ENCODE results near the gene CRMP1.

The CRMP1 gene

DNA sequence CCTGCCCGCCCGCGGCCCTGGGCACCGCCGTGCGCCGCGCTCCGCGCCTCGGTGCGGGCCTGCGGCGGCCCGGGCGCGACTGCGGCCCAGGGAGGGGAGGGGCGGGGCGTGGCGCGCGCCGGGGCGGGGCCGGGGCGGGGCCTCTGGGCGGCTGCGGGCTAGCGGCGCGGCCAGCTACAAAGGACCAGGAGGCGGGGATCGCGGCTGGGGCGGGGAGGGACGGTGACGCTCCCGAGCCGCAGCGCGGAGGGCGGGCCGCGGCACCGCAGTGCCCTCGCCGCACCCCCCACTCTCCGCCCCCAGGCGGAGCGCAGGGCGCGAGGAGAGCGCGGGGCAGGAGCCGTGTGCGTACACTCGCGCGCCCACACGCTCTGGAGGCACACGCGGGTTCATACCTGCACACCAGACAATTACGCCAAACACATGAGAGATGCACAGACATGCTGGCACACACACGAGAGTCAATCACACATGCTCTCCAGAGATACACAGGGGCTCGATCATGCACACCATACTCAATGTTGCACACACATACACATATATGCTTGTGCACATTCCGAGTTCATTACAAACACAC lies at the start of gene CRMP1:
Gene CRMP1, minus strand, starts transcription at position 83 of the 577 bp plus-strand sequence. CDS start 117 bp downstream, outside the sequence.
- DNase-seq (ENCODE audit: low spot score): peak; percentile 68

DNA sequence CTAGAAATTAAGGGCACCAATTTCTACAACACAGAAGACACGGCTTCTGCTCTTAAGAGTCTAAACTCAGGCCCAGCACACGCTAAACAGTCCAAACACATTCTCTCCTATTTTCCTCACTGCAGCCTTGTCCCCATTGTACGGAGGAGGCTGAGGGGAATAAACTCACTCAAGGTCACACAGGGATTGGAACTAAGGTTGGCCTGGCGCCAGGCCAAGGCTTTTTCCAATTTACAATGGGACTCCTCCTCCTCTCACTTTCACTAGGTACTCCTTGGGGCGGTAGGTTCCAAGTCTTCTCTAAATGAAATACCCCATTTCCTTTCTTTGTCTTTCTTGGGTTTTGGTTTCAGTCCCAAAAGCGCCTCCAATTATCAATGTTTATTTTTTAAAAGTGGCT lies 48.7 kb upstream of the CRMP1 start:
- DNase-seq (ENCODE audit: low spot score): no peak

DNA sequence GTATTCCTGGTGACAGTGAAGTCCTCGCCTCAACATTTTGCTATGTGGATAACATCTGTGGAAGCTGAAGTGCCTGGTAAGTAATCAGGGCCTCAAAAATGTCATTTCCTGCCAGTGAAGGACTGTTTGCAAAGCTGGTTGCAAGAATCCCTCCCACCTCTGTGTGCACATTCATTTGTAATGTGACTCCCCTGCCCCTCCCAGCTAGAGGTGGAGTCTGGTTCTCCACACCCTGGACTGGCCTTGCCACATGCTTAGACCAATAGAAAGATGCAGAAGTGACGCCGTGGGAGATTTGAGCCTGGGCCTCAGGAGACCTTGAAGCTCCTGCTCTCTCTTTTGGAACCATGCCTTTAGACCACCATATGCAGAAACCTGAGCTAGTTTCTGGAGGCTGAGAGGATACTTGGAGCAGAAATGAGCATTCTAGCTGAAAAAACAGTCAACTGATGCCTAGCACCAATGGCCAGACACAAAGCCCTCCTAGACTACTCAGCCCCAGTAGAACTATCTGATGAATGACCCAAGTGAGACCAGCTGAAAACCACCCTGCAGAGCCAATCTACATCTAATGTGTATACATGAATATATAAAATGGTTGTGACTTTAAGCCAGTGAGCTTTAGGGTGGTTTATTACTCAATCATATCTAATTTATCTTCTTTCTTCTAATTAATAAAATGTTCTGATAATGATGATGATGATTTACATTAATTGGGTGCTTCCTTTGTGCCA lies 47.8 kb upstream of the CRMP1 start:
- no peak for DNase-seq (ENCODE audit: low spot score)

DNA sequence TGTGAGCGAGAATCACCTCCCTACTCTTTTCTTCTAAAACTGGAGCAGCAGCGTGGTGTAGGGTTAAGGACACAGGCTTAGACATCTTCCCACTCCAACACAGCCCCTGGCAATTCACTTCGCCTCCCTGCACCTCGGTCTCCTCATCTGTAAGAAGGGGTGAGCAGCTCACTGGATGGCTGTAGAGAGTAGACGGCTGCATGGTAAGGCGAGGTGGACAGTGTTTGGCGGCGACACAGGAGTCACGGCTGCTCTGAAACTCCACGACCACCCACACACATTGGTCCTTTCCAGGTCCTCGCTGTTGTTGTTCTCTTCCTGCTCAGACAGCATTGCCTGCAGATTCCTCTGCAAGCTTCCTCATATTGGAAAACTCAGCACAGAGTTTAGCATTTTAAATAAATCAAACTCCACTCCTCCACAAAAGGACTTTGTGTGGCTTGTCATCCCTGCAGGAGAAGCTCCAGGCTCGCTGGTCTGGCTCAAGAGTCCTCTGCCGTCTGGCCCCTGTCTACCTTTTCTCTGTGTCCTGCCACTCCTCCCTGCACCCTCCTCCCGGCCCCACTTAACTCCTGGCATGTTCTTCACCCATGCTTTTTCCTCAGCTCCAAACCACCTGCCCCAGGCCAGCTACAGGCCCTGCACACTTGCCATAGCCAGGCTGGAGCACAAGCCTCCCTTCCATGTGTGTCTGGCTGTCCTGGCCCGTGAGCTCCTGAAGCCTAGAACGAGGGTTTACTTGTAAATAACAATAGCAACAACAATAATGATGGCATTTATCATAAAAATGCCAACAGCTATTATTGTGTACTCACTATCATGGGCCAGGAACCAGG lies 41.3 kb upstream of the CRMP1 start:
- DNase-seq (ENCODE audit: low spot score): no peak

DNA sequence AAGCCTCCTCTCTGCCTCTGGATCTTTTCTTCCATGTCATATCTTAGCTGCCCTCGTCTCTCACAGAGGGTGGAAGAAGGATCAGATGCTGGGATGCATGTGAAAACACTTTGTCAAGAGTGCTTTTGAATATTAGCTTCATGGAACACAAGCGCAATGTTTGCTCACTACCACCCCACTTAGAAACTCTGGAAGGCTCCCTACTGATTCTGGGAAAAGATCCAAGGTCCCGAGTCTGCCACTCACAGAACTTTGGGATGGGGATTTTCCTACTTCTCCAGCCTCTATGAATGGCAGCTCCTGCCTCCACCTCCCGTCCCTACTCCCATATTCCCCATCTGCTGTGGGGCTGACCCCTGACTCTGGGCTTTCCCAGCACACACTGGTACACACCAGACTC lies 40.2 kb upstream of the CRMP1 start:
- DNase-seq (ENCODE audit: low spot score): no peak

DNA sequence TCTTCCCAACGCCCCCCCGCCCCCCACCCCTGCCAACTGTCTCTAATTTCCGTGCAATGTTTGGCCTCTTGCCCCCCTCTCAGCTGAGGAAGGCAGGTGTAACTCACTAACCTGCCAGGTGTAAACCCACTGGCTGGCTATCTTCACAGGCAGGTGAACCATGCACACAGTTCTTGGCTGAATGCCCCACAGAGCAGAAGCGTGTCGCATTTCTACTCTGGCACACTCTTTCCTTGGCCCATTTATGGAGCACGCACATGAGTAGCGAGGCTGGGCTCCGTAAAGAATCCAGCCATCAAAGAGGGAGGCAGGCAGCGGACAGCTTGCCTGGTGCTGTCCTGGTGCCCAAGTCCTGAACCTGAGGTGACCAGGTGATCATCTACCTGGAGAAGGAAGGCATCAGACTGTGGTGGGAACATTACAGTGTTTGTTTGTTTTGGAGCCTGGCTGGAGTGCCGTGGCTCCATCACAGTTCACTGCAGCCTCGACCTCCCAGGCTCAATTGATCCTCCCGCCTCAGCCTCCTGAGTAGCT lies 39.2 kb upstream of the CRMP1 start:
- DNase-seq (ENCODE audit: low spot score): no peak

DNA sequence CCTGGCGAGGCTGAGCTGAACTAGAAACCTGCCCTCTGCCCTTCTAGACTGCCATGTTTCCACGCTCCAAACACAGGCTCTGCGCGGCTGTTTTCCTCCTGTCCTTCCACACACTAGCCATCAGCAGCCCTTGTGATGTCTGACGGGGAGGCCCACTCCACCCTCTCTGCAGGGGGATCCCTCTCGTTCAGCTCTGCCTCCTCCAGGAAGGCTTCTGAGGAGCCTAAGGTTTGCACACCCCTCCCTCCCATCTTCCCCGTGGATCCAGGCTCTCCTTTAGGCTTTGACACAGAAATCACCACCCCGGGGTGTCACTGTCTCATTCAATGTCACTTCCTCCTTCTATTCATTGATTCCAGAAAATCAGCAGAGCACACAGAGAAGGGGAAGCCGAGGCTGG lies 38.6 kb upstream of the CRMP1 start:
- no peak for DNase-seq (ENCODE audit: low spot score)

DNA sequence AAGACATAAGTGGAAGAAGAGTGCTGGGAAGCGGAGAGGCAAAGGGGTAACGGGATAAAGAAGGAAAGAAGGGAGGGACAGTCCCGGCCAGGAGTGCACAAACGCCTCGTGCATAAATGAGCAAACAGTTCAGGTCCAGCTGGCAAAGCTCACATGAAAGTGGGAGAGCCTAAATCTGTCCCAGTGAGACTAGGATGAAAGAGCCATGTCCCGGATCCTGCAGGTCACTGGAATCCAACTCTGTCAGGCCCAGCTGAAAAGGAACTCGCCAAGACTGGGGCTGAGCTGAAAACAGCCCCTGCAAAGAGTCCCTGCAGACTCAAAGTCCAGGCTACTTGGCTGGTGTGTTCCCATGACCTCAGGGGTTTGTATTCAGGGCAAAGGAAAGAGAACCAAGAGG lies 38.0 kb upstream of the CRMP1 start:
- no peak for DNase-seq (ENCODE audit: low spot score)

DNA sequence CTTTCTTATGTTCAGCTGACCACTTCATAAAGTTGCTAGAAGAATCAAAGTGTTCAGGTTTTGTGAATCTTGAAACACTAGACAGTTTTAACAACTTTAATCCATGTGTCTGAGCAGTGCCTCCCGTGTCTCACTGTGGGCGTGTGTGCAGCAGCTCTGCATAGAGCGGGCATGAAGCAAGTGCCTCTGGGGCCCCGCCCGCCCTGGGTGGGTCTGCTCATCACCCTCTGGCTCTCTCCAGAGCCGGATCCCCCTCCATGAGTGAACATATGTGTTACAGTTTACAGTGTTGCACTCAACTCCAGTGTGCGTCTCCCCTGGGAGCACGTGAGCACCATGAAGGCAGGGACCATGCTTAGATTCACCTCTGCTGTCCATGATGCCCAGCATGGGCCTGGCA lies 37.6 kb upstream of the CRMP1 start:
- DNase-seq (ENCODE audit: low spot score): no peak

DNA sequence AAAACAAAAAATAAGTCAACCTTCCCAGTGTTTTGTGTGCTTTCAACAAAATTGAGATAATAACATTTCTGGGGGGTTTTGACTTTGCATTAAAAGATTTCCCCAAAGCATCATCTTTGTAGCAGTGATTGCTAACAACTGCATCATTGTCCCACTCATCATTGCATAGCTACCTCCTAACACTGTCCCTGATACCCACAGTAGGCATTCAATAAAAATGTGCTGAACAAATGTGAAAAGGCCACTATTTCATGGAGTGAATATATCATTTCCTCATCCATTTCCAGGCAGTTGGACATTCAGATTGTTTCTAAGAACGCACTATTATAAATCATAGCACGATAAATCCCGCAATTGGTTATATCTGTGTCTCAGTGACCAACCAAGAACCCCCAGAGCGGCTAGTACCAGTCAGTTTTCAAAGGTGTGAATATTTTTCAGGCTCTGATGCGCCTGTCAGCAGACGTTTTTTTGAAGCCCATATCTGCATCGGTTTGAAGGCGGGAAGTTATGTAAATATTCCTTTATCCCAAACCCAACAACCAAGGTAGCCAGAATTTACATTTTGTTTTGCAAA lies 36.0 kb upstream of the CRMP1 start:
- DNase-seq (ENCODE audit: low spot score): no peak

DNA sequence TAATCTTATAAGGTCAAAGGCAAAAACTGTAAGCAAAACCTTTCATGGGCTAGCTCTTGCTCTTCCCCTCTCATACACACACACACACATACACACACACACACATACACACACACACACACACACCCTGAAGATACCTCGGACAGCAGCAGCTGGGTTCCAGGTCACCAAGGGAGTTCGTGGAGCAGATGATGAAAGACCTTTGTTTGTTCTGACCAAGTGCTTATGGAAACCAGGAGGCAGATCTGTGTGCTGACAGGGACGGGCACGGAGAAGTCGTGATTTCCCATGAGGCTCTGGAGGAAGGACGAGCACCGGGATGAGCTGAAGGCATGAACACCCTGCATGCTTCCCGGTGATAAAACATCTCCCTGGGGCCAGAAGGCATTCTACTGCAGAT lies 35.4 kb upstream of the CRMP1 start:
- DNase-seq (ENCODE audit: low spot score): no peak

DNA sequence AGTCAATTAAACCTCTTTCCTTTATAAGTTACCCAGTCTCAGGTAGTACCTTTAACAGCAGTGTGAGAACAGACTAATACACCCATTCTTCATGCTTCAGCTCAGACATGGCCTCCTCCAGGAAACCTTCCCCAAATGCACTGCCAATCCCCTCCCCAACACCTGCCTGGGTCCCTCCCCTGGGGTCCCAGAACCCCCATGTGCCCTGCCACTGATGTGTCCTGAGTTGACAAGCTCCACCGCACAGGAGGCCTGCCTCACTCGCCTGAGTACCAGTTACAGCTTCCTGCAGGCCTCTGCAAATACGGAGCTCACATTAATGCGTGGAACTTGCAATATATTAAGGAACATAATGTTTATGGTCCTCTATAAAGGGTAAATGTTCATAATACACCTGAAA lies 34.9 kb upstream of the CRMP1 start:
- no peak for DNase-seq (ENCODE audit: low spot score)

DNA sequence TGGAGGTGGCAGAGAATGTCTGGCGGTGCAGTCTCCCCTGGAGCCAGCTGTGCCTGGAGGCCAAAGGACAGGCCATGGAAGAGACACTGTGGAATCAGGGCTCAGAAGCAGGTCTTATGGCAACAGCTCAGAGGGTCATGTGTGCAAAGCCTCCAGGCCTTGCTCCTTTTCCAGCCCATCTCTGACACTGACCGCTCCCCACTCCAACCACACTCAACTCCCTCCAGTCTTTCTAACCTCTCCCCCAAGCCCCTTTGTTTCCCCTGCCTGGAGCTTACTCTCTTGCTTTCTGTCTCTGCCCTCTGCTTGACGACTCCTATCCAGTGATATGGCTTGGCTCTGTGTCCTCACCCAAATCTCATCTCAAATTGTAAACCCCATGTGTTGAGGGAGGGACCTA lies 34.2 kb upstream of the CRMP1 start:
- no peak for DNase-seq (ENCODE audit: low spot score)

DNA sequence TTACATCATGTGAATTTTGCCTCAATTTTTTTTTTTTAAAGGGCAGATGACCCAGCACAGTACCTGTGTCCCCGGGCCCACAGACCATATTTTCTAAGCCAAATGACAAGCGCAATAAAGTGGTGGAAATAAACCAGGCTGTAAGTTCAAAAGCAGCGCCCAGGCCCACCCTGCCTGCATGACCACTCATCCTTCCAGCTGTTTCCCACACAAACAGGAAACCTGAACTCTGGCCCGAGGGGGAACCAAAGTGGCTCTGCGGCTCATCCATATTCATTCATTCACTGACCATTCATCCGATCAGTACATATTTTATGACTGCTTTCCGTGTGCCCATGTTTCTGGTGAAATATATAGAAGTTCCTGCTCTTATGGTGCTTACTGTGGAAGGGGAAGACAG lies 33.7 kb upstream of the CRMP1 start:
- no peak for DNase-seq (ENCODE audit: low spot score)

DNA sequence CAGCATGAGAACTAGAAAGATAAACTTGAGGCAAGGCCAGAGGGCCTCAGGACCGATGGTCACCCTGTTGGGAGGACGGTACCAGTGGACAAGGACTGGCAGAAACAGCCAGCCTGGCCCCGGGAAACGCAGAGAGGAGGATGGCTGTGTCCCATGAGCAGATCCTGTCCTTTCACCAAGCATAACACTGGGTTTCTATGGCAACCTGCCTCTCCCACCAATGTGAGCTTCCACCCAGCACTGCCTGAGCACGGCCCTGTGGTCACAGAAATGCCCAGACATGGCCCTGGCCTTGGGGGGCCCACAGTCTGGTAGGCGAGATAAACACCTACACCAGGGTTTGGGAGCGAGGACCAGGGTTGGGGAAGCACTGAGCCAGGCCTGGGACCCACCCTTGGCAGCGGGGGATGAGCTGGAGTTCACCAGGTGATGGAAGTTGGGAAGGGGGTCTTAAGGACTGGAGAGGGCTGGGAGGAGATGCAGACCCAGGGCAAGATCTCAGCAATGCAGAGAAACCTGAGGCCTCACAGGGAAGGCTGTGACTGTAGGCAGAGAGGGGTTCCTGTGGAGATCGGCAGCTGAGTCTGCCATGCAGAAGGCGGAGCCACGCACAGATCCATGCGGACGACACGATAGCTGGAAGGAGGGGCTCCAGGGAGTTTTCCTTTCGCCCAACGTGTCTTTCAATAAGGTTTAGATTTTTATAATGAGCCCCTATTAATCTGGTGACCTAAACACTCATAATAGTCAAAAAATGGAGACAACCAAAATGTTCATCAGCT lies 32.7 kb upstream of the CRMP1 start:
- no peak for DNase-seq (ENCODE audit: low spot score)

DNA sequence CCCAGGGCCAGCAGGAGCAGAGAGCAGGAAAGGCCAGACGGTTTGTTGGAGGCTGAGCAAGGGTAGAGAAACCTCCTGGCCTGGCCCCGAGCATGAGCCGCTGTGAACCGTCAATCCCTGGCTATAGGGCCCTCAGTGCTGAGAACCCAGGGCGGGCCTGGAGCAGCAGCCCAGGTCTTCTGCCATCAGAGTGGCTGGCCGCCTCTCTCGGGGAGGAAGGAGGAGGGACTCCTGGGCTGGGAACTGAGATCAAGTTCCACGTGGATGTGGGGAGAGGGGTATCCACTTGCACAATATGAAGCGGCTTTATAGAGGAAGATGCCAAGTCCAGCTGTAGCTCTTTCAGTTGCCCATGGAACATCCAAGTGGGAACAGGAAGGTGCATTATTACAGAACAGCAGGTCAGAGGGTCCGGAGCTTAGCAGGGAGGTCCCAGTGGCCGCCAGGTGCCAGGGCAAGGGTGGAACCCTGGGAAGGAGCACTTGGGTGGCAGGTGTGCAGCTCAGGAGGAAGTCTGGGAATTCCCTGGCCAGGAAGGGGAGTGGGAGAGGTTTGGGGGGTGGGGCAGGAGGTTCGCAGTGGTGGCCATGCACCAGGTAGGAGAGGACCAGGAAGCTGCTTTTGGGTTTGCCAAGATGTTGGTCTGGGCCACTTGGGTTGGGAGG lies 31.7 kb upstream of the CRMP1 start:
- DNase-seq (ENCODE audit: low spot score): no peak

DNA sequence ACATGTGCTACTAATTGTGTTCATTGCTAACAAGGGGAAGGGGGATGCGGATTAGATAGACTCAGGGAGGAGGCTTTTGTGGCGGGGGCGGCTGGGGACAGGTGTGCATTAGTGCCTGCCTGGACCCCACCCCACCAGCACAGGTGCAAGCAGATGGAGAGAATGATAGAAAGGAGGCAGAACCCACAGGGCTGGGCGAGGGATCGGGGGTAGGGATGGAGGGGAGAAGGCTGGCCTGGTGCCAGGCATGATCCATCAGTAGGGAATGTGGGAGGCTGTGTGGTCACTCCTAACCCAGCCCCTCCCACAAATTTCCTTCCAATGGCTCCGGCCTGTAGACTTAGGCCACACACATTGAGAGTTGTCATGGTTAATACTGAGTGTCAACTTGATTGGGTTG lies 30.5 kb upstream of the CRMP1 start:
- no peak for DNase-seq (ENCODE audit: low spot score)

DNA sequence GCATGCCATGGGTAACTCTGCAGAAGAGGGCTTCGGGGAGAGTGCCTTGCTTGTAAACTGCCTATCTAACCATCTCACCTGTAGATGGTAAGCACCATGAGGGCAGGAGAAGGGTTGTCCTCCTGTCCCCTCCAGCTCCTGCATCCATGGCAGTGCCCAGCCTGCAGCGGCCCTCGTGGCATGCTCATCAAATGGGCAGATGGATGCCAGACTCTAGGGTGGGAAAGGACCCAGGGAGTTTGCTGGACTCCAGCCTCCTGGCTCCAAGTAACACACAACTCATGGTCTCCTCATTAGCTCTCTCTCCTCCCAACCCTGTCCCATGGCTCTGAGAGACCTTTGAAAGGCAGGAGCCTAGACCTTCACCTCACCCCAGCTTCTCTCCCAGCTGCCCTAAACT lies 29.7 kb upstream of the CRMP1 start:
- DNase-seq (ENCODE audit: low spot score): no peak

DNA sequence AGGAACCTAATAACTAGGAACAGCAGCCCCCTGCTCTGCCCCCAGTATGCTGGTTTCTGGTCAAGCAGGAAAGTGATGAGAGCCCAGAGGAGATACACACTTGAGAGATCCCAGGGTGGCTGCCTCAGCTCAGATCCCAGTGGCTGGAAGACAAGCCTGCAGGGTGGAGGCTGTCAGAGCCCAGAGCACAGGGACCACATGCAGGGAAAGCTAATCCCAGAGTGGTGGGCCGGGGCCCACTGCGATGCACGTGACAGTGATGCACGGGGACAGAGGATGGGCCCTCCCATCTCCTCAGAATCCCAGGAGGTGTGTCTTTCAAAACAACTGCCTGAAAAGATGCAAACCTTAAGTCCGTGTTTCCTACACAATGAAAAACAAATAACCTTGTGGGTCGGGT lies 29.1 kb upstream of the CRMP1 start:
- DNase-seq (ENCODE audit: low spot score): no peak

DNA sequence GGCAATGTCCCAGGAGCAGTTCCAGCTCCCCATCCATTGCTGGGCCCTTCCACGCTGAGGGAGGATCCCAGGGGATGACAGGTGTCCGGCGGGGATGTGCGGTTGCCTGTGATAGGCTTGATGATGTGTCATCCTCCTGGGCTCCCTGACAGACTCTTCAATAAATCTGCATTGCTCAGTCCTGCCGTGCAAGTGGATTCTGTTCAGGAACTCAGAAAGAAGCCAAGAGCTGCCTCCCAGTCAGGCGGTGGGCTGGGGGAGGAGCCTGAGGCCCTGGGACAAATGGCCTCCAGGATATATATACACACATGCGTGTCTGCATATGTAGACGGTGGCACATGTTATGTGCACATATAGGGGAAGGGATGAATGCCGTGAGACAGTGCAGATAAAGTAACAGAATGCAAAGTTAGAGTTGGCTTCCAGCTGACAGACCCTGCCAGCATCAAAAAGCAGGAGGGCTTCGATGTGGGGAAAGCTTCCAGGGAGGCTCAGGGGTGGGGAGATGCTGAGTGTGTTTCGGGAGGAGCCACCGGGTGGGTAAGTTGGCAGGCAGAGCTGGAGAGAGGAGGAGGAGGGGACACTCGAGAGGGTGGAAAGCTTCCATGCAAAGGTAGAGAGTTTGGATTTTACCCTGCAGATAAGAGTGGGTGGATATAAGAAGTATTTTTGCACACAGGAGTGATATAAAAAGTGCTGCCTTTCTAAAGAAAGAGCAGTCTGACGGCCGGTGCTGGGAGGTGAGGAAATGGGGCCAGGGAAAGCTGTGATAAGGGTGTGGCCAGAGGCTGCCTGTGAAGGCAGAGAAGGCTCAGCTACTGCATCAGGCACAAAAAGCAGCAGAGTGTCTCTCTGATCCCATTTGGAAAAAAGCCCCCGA lies 28.5 kb upstream of the CRMP1 start:
- no peak for DNase-seq (ENCODE audit: low spot score)

All from GM03348 (cell line).